ENCODE data around the gene EFNA5.

DNA sequence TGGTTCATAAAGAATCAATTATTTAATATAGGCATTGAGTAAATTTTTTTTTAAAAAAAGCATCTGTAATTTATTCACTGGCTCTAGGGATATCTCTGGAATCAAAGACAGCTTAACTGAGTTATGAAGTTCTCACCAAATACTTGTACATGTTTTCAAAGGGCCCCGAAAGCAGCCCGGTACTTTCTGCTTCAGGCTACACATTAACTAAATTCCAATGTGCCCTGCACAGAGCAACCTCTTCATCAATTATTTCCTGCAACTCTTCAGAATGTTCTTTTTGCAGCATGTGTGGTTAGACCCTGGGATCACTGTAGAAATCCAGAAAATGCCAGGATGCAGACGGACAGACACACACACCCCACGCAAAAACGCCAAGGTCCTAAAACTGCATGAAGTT lies 209.0 kb downstream of the EFNA5 start:
- TF ChIP-seq, protein P1, sequence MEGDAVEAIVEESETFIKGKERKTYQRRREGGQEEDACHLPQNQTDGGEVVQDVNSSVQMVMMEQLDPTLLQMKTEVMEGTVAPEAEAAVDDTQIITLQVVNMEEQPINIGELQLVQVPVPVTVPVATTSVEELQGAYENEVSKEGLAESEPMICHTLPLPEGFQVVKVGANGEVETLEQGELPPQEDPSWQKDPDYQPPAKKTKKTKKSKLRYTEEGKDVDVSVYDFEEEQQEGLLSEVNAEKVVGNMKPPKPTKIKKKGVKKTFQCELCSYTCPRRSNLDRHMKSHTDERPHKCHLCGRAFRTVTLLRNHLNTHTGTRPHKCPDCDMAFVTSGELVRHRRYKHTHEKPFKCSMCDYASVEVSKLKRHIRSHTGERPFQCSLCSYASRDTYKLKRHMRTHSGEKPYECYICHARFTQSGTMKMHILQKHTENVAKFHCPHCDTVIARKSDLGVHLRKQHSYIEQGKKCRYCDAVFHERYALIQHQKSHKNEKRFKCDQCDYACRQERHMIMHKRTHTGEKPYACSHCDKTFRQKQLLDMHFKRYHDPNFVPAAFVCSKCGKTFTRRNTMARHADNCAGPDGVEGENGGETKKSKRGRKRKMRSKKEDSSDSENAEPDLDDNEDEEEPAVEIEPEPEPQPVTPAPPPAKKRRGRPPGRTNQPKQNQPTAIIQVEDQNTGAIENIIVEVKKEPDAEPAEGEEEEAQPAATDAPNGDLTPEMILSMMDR (IDR thresholded peaks at IDR 0.05), result no peak
- no peak for TF ChIP-seq POLR2A (IDR thresholded peaks at IDR 0.05)

All from esophagus squamous epithelium (tissue), 4 donors.